NCI-H1048 (cell line): ENCODE data around the gene KAT6B.
"Not testable (repeated sequence)": the region's sequence is repeated elsewhere in the genome, so short reads cannot be mapped to it uniquely, and the experiment has no call there.

ENCODE experiments used
- DNase-seq: peaks from one replicate; lab custom pipeline; 2025; lab: John Stamatoyannopoulos, UW

KAT6B gene

GRCh38 chr10:75037171-75038153 is 211.1 kb downstream of the KAT6B start:
- no peak for DNase-seq

GRCh38 chr10:75038335-75038734 is 211.9 kb downstream of the KAT6B start:
- DNase-seq, result no peak

GRCh38 chr10:75040576-75040975 is 214.2 kb downstream of the KAT6B start:
- no peak for DNase-seq

GRCh38 chr10:75042292-75042974 is 216.0 kb downstream of the KAT6B start:
- no peak for DNase-seq

GRCh38 chr10:75043256-75044131 is 217.1 kb downstream of the KAT6B start:
- DNase-seq, result no peak

- DNase-seq, result no peak
Measured at GRCh38 chr10:75048669-75049098, 222.3 kb downstream of the KAT6B start.

GRCh38 chr10:75049316-75050148 is 223.1 kb downstream of the KAT6B start:
- no peak for DNase-seq

DNA sequence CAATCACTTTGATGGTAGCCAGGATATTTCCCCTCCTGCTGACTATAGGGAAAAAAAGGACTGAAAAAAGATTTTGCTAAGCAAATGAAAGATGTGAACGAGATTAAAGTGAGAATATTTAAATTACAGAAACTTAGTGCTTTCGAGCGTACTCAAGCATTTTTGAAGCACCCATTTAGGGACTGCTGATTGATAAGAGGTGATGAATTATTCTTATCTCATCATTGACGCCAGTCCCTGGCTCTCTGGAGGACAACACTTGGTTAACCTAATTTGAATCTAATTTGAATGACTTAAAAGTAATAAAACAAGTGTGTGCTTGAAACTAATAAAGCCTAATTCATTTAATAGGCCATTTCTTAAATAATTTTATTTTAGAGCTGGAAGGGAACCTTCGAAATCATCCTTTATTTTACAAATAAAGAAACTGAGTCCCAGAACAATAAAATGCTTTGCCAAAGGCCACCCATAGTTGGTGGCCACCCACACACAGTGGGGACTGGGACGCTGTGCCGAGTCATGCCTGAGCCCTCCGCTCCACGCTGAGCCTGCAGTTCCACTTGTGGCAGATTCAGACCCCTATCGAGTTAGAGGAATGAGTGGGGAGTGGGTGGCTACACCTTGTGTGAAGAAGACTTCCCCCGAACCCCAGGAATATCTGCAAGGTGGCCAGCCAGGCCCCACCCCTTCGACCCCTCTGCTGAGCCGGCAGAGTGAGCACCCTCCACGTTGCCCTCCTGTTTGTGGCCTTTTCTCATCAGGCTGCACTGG is 223.9 kb downstream of the KAT6B start:
- DNase-seq, result no peak

GRCh38 chr10:75051308-75051707 is 224.9 kb downstream of the KAT6B start:
- DNase-seq, result no peak

DNA sequence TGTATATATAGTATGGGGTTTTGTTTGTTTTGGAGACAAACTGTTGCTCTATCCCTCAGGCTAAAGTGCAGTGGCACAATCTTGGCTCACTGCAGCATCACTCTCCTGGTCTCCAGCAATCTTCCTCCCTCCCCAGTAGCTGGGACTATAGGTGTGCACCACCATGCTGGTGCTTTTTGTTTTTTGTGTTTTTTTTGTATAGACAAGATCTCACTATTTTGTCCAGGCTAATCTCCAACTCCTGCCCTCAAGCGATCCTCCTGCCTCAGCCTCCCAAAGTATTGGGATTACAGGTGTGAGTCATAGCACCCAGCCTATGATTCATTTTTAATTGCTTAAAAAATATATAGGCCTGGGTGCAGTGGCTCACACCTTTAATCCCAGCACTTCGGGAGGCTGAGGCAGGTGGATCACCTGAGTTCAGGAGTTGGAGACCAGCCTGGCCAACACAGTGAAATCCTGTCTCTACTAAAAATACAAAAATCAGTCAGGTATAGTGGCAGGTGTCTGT is 229.6 kb downstream of the KAT6B start:
- not testable (repeated sequence) for DNase-seq

- DNase-seq, result no peak
Measured at GRCh38 chr10:75057680-75058079, 231.3 kb downstream of the KAT6B start.

- DNase-seq, result no peak
Measured at GRCh38 chr10:75058161-75058560, 231.8 kb downstream of the KAT6B start.

DNA sequence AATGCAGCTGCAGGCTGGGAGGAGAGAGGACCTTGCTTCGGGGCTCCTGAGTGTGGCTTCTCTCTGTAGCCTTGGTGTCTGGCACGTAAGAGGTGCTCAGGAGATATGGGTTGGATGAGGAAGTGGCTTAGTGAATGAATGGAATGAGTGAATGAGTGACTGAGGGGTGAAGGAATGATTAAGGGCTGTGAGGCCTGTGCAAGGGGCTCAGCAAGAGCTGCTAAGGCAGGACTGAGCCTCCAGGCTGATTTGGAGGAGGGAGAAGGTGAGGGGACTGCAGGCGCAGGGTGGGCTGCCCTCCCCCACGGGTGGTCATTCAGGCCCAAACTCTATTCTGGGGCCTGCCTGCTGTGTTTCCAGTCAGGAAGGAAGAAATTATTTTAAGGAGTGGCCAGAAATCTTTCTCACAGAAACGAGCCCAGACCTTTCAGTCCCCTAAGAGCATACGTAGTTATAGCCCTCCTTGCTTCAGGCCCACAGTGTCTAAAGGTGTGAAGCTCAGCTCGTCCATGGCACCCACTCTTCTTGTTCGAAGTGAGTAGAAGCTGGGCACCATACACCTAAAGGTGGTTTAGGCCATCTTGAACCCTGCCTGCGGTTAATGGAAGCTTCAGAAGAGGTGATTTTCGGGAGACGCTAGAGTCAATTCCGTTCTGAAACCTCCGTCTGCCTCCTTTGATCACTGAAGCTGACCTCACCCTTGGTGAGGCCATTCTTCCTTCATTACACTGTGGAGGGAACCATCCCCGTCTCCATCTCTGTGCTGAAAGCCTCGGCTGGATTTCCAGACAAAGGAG is 235.5 kb downstream of the KAT6B start:
- DNase-seq, result no peak

- no peak for DNase-seq
Measured at GRCh38 chr10:75062506-75063299, 236.3 kb downstream of the KAT6B start.

GRCh38 chr10:75063461-75064230 is 237.2 kb downstream of the KAT6B start:
- DNase-seq, result no peak

DNA sequence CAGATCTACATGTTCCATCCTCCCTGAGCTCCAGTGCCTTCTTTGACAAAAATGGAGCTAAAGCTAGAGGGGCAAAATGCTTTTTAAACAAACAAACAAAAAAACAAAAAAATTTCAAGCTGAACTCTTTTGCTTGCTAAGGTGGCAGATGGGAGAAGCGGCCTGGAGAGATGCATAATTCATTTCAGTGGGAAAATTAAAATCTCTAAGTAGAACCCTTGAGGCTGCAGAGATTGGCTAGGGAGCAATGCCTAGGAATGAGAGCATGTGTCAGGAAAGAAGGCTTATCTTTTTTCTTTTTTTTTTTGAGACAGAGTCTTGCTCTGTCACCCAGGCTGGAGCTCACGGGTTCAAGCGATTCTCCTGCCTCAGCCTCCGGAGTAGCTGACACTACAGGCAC is 238.7 kb downstream of the KAT6B start:
- DNase-seq, result no peak

DNA sequence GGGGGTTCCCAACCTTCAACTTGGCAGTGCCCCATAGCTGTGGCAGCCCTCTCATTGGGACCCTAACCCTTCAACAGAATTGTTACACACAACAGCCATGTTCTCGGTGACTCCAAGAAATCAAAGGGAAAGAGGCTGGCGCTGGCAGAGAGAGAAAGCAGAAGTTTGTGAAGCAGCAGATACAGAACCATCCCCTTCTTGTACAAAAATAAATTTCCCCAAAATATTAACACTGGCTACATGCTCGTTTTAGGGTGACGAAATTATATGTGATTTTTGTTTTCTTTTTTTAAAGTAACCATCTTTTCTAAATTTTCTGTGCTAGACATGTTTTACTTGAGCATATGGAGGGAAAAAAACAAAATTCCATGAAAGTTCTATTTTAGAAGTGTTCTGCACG is 239.9 kb downstream of the KAT6B start:
- DNase-seq, result no peak

DNA sequence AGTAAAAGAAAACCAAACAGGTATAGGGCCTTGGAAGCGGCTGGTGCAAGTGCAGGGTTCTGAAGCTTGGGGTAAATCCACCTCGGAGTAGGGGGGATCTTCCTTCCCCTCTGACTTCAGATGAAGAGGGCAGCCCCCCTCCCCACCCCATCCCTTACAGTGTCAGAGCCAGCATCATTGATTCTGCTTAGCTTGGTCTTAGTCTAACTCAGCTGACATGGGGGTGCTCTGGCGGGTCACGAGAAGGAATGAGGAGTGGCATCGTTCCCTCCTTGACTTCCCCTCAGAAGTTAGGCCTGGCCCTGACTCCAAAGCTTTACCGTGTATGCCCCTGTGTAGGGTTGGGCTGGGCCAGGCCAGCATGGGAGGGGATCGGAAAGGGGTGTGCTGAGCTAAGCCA is 240.9 kb downstream of the KAT6B start:
- no peak for DNase-seq
